ENCODE results near the gene KDM2A.

Gene KDM2A

GRCh38 chr11:67242548-67242947 is 123.5 kb downstream of the KDM2A start:
- TF ChIP-seq MYC (IDR thresholded peaks at IDR 0.05; ENCODE audit: low read depth, low read length), result no peak
- no peak for TF ChIP-seq POLR2A (IDR thresholded peaks at IDR 0.05; ENCODE audit: extremely low read depth, insufficient read length)
- no peak for TF ChIP-seq CTCF (IDR thresholded peaks at IDR 0.05; ENCODE audit: low read depth, low read length)
- TF ChIP-seq MAX (IDR thresholded peaks at IDR 0.05; ENCODE audit: low read depth, low read length), result no peak
- DNase-seq (ENCODE audit: low read depth), result no peak
- peak overlapping the region; percentile 100 for H3K4me3 ChIP-seq (ENCODE audit: low read depth, low read length)

- peak overlapping the region; percentile 30 for H3K4me3 ChIP-seq (ENCODE audit: low read depth, low read length)
- TF ChIP-seq MYC (IDR thresholded peaks at IDR 0.05; ENCODE audit: low read depth, low read length), result no peak
- no peak for TF ChIP-seq CTCF (IDR thresholded peaks at IDR 0.05; ENCODE audit: low read depth, low read length)
- no peak for TF ChIP-seq POLR2A (IDR thresholded peaks at IDR 0.05; ENCODE audit: extremely low read depth, insufficient read length)
- no peak for TF ChIP-seq MAX (IDR thresholded peaks at IDR 0.05; ENCODE audit: low read depth, low read length)
- DNase-seq (ENCODE audit: low read depth), result no peak
These were observed 124.0 kb downstream of the KDM2A start for GRCh38 chr11:67243051-67243450.

- DNase-seq (ENCODE audit: low read depth), result no peak
- no peak overlapping the region for H3K4me3 ChIP-seq (ENCODE audit: low read depth, low read length)
- TF ChIP-seq MAX (IDR thresholded peaks at IDR 0.05; ENCODE audit: low read depth, low read length) (no peak), MYC (IDR thresholded peaks at IDR 0.05; ENCODE audit: low read depth, low read length) (no peak), POLR2A (IDR thresholded peaks at IDR 0.05; ENCODE audit: extremely low read depth, insufficient read length) (no peak), CTCF (IDR thresholded peaks at IDR 0.05; ENCODE audit: low read depth, low read length) (no peak)
These were observed 126.0 kb downstream of the KDM2A start for GRCh38 chr11:67245046-67245445.

- no peak for DNase-seq (ENCODE audit: low read depth)
- TF ChIP-seq CTCF (IDR thresholded peaks at IDR 0.05; ENCODE audit: low read depth, low read length), result no peak
- TF ChIP-seq POLR2A (IDR thresholded peaks at IDR 0.05; ENCODE audit: extremely low read depth, insufficient read length), result no peak
- no peak for TF ChIP-seq MYC (IDR thresholded peaks at IDR 0.05; ENCODE audit: low read depth, low read length)
- TF ChIP-seq MAX (IDR thresholded peaks at IDR 0.05; ENCODE audit: low read depth, low read length), result no peak
- H3K4me3 ChIP-seq (ENCODE audit: low read depth, low read length), result no peak overlapping the region
These were observed 129.0 kb downstream of the KDM2A start for GRCh38 chr11:67247946-67248550.

- TF ChIP-seq POLR2A (IDR thresholded peaks at IDR 0.05; ENCODE audit: extremely low read depth, insufficient read length), result no peak
- TF ChIP-seq MAX (IDR thresholded peaks at IDR 0.05; ENCODE audit: low read depth, low read length), result no peak
- no peak for DNase-seq (ENCODE audit: low read depth)
These were observed 129.6 kb downstream of the KDM2A start for GRCh38 chr11:67248653-67249052.

GRCh38 chr11:67250059-67251043 is 131.3 kb downstream of the KDM2A start:
- H3K4me3 ChIP-seq (ENCODE audit: low read depth, low read length), result no peak overlapping the region
- no peak for DNase-seq (ENCODE audit: low read depth)
- TF ChIP-seq MYC (IDR thresholded peaks at IDR 0.05; ENCODE audit: low read depth, low read length) (no peak), MAX (IDR thresholded peaks at IDR 0.05; ENCODE audit: low read depth, low read length) (no peak), CTCF (IDR thresholded peaks at IDR 0.05; ENCODE audit: low read depth, low read length) (no peak), POLR2A (IDR thresholded peaks at IDR 0.05; ENCODE audit: extremely low read depth, insufficient read length) (no peak)

More at GRCh38 chr11:67248653-67249052, 129.6 kb downstream of the KDM2A start:
- H3K4me3 ChIP-seq (ENCODE audit: low read depth, low read length), result no peak overlapping the region

All from NB4 (cell line).